Stimulated activated CD4-positive, alpha-beta T cell treated with anti-CD3 and anti-CD28 coated beads, Interleukin-1b, Interleukin-23, amount 100 ng/mL, for 1 hour (primary cell): Measurements from ENCODE around the gene MIS18A.
"Not testable (repeated sequence)": the region's sequence is repeated elsewhere in the genome, so short reads cannot be mapped to it uniquely, and the experiment has no call there.

Source experiments
- DNase-seq, 2 donors: peaks; one replicate each; pipeline ENCODE4 v3.0.0-alpha.2; 2020; ENCODE audit warnings: low read depth in 2 of 2

Gene MIS18A

GRCh38 chr21:32304998-32305397, 26.1 kb upstream of the MIS18A start:
- DNase-seq, result no peak

- no peak for DNase-seq
Measured at GRCh38 chr21:32303385-32303784, 24.5 kb upstream of the MIS18A start.

- DNase-seq, result no peak
Measured at GRCh38 chr21:32302560-32302959, 23.7 kb upstream of the MIS18A start.

GRCh38 chr21:32301596-32301995, 22.7 kb upstream of the MIS18A start:
- no peak for DNase-seq

GRCh38 chr21:32300117-32300681, 21.4 kb upstream of the MIS18A start:
- DNase-seq, result no peak

- no peak for DNase-seq
Measured at GRCh38 chr21:32299695-32300094, 20.8 kb upstream of the MIS18A start.

- DNase-seq, result no peak
Measured at GRCh38 chr21:32298658-32299081, 19.8 kb upstream of the MIS18A start, which contains the start of gene MRAP. Gene MRAP (plus strand): TSS chr21:32298855. CDS start chr21:32298972, 117 bp downstream.

GRCh38 chr21:32298148-32298559, 19.3 kb upstream of the MIS18A start:
- no peak for DNase-seq

GRCh38 chr21:32297449-32297848, 18.6 kb upstream of the MIS18A start:
- DNase-seq, result no peak

GRCh38 chr21:32285476-32285875, 6.6 kb upstream of the MIS18A start:
- no peak for DNase-seq

GRCh38 chr21:32282992-32283391, 4.1 kb upstream of the MIS18A start:
- DNase-seq, result no peak

GRCh38 chr21:32281531-32281930, 2.7 kb upstream of the MIS18A start:
- DNase-seq, result no peak

GRCh38 chr21:32279377-32279680, 480 bp upstream of the MIS18A start:
- DNase-seq, result no peak

- DNase-seq, result no peak
Measured at GRCh38 chr21:32278103-32278502, 746 bp downstream of the MIS18A start.

GRCh38 chr21:32276671-32277070, 2.2 kb downstream of the MIS18A start:
- no peak for DNase-seq

GRCh38 chr21:32270748-32271147, 8.1 kb downstream of the MIS18A start:
- DNase-seq, result no peak

GRCh38 chr21:32265321-32265720, 13.5 kb downstream of the MIS18A start:
- DNase-seq, result not testable (repeated sequence)

- DNase-seq, result no peak
Measured at GRCh38 chr21:32261929-32262328, 16.9 kb downstream of the MIS18A start.

- no peak for DNase-seq
Measured at GRCh38 chr21:32260130-32260529, 18.7 kb downstream of the MIS18A start.

- not testable (repeated sequence) for DNase-seq
Measured at GRCh38 chr21:32258786-32259048, 20.1 kb downstream of the MIS18A start.

GRCh38 chr21:32257962-32258785, 20.7 kb downstream of the MIS18A start:
- no peak for DNase-seq

GRCh38 chr21:32256873-32257620, 21.8 kb downstream of the MIS18A start:
- DNase-seq, result no peak

- no peak for DNase-seq
Measured at GRCh38 chr21:32256251-32256650, 22.6 kb downstream of the MIS18A start.
